Measurements from ENCODE around the gene TRPM8.
"Not testable (repeated sequence)": the region's sequence is repeated elsewhere in the genome, so short reads cannot be mapped to it uniquely, and the experiment has no call there.

The TRPM8 gene

GRCh38 chr2:233917116-233917515, at the start of gene TRPM8:
Gene TRPM8 (plus strand): TSS chr2:233917373. CDS start chr2:233926538, 9,165 bp downstream.
- Mint-ChIP-seq H3K27ac (no peak within 1 kb of the TSS), H3K4me3 (no peak within 1 kb of the TSS), H3K36me3 (ENCODE audit: low read depth) (no peaks in the 10 kb centered on the region), H3K27me3 (peaks cover 10% of the 10 kb centered on the region), H3K9me3 (no peaks in the 10 kb centered on the region), H3K4me1 (ENCODE audit: low read depth) (no peaks in the 10 kb centered on the region)
- intact Hi-C loops (cut with micrococcal nuclease), result no loop called here

GRCh38 chr2:233867993-233868532, 49.1 kb upstream of the TRPM8 start, which contains the start of gene MSL3B:
Gene MSL3B (minus strand): TSS chr2:233868386.
- peaks cover 13% of the 10 kb centered on the region for H3K4me1 Mint-ChIP-seq (ENCODE audit: low read depth)
- intact Hi-C loops (cut with micrococcal nuclease), result no loop called here
- peaks cover 16% of the 10 kb centered on the region for H3K36me3 Mint-ChIP-seq (ENCODE audit: low read depth)
- H3K9me3 Mint-ChIP-seq, result peaks cover 11% of the 10 kb centered on the region
- peak within 1 kb of the TSS; percentile 87 for H3K4me3 Mint-ChIP-seq
- H3K27ac Mint-ChIP-seq, result peak within 1 kb of the TSS; percentile 80
- peaks cover 20% of the 10 kb centered on the region for H3K27me3 Mint-ChIP-seq

- H3K4me1 Mint-ChIP-seq (ENCODE audit: low read depth), result peaks cover 13% of the 10 kb centered on the region
Measured at GRCh38 chr2:233871432-233871831, 45.7 kb upstream of the TRPM8 start.

GRCh38 chr2:233872125-233872524, 45.0 kb upstream of the TRPM8 start:
- H3K36me3 Mint-ChIP-seq (ENCODE audit: low read depth); H3K4me3 Mint-ChIP-seq; H3K9me3 Mint-ChIP-seq; intact Hi-C loops (cut with micrococcal nuclease); H3K27ac Mint-ChIP-seq: not testable (repeated sequence)
- H3K4me1 Mint-ChIP-seq (ENCODE audit: low read depth), result peaks cover 11% of the 10 kb centered on the region
- H3K27me3 Mint-ChIP-seq, result peaks cover 29% of the 10 kb centered on the region

More at GRCh38 chr2:233871432-233871831, 45.7 kb upstream of the TRPM8 start:
- intact Hi-C loops (cut with micrococcal nuclease), result no loop called here
- Mint-ChIP-seq H3K27me3 (peaks cover 29% of the 10 kb centered on the region), H3K36me3 (ENCODE audit: low read depth) (peaks cover 16% of the 10 kb centered on the region), H3K9me3 (peaks cover 11% of the 10 kb centered on the region), H3K27ac (no peak overlapping the region), H3K4me3 (no peak overlapping the region)

GRCh38 chr2:233882353-233882752, 34.8 kb upstream of the TRPM8 start:
- H3K36me3 Mint-ChIP-seq (ENCODE audit: low read depth), result no peaks in the 10 kb centered on the region
- H3K27me3 Mint-ChIP-seq, result peaks cover 9% of the 10 kb centered on the region
- no peaks in the 10 kb centered on the region for H3K4me1 Mint-ChIP-seq (ENCODE audit: low read depth)
- H3K9me3 Mint-ChIP-seq, result peaks cover 38% of the 10 kb centered on the region
- no peak overlapping the region for H3K4me3 Mint-ChIP-seq
- intact Hi-C loops (cut with micrococcal nuclease), result no loop called here
- no peak overlapping the region for H3K27ac Mint-ChIP-seq

- H3K27ac Mint-ChIP-seq, result no peak overlapping the region
Measured at GRCh38 chr2:233892793-233893192, 24.4 kb upstream of the TRPM8 start.

GRCh38 chr2:233896253-233896652, 20.9 kb upstream of the TRPM8 start:
- H3K4me1 Mint-ChIP-seq (ENCODE audit: low read depth); H3K9me3 Mint-ChIP-seq; H3K36me3 Mint-ChIP-seq (ENCODE audit: low read depth); intact Hi-C loops (cut with micrococcal nuclease); H3K27ac Mint-ChIP-seq; H3K4me3 Mint-ChIP-seq: not testable (repeated sequence)
- H3K27me3 Mint-ChIP-seq, result peaks cover 19% of the 10 kb centered on the region

More at GRCh38 chr2:233892793-233893192, 24.4 kb upstream of the TRPM8 start:
- no peaks in the 10 kb centered on the region for H3K4me1 Mint-ChIP-seq (ENCODE audit: low read depth)
- intact Hi-C loops (cut with micrococcal nuclease), result no loop called here
- H3K9me3 Mint-ChIP-seq, result no peaks in the 10 kb centered on the region
- H3K36me3 Mint-ChIP-seq (ENCODE audit: low read depth), result no peaks in the 10 kb centered on the region
- H3K4me3 Mint-ChIP-seq, result no peak overlapping the region
- peaks cover 12% of the 10 kb centered on the region for H3K27me3 Mint-ChIP-seq

- H3K4me3 Mint-ChIP-seq, result no peak overlapping the region
- H3K4me1 Mint-ChIP-seq (ENCODE audit: low read depth), result no peaks in the 10 kb centered on the region
- H3K36me3 Mint-ChIP-seq (ENCODE audit: low read depth), result no peaks in the 10 kb centered on the region
- no peak overlapping the region for H3K27ac Mint-ChIP-seq
- H3K9me3 Mint-ChIP-seq, result no peaks in the 10 kb centered on the region
- peaks cover 12% of the 10 kb centered on the region for H3K27me3 Mint-ChIP-seq
- intact Hi-C loops (cut with micrococcal nuclease), result no loop called here
Measured at GRCh38 chr2:233901367-233901766, 15.8 kb upstream of the TRPM8 start.

GRCh38 chr2:233901884-233902283, 15.3 kb upstream of the TRPM8 start:
- intact Hi-C loops (cut with micrococcal nuclease), result no loop called here
- no peak overlapping the region for H3K4me3 Mint-ChIP-seq
- no peaks in the 10 kb centered on the region for H3K36me3 Mint-ChIP-seq (ENCODE audit: low read depth)
- H3K27ac Mint-ChIP-seq, result no peak overlapping the region
- no peaks in the 10 kb centered on the region for H3K4me1 Mint-ChIP-seq (ENCODE audit: low read depth)
- H3K27me3 Mint-ChIP-seq, result peaks cover 10% of the 10 kb centered on the region
- H3K9me3 Mint-ChIP-seq, result no peaks in the 10 kb centered on the region

- no peaks in the 10 kb centered on the region for H3K36me3 Mint-ChIP-seq (ENCODE audit: low read depth)
- intact Hi-C loops (cut with micrococcal nuclease), result no loop called here
- H3K9me3 Mint-ChIP-seq, result no peaks in the 10 kb centered on the region
- H3K4me1 Mint-ChIP-seq (ENCODE audit: low read depth), result no peaks in the 10 kb centered on the region
- H3K27me3 Mint-ChIP-seq, result peaks cover 2% of the 10 kb centered on the region
- no peak overlapping the region for H3K4me3 Mint-ChIP-seq
- H3K27ac Mint-ChIP-seq, result no peak overlapping the region
Measured at GRCh38 chr2:233905945-233906344, 11.2 kb upstream of the TRPM8 start.

GRCh38 chr2:233907627-233908026, 9.5 kb upstream of the TRPM8 start:
- intact Hi-C loops (cut with micrococcal nuclease), result no loop called here
- no peaks in the 10 kb centered on the region for H3K4me1 Mint-ChIP-seq (ENCODE audit: low read depth)
- no peaks in the 10 kb centered on the region for H3K36me3 Mint-ChIP-seq (ENCODE audit: low read depth)
- H3K27me3 Mint-ChIP-seq, result no peaks in the 10 kb centered on the region
- no peaks in the 10 kb centered on the region for H3K9me3 Mint-ChIP-seq
- no peak overlapping the region for H3K4me3 Mint-ChIP-seq
- H3K27ac Mint-ChIP-seq, result no peak overlapping the region

- H3K27me3 Mint-ChIP-seq, result peaks cover 9% of the 10 kb centered on the region
- H3K4me3 Mint-ChIP-seq, result no peak overlapping the region
- intact Hi-C loops (cut with micrococcal nuclease), result no loop called here
- H3K4me1 Mint-ChIP-seq (ENCODE audit: low read depth), result no peaks in the 10 kb centered on the region
- no peak overlapping the region for H3K27ac Mint-ChIP-seq
- H3K9me3 Mint-ChIP-seq, result no peaks in the 10 kb centered on the region
- H3K36me3 Mint-ChIP-seq (ENCODE audit: low read depth), result no peaks in the 10 kb centered on the region
Measured at GRCh38 chr2:233912691-233913423, 4.3 kb upstream of the TRPM8 start.

- Mint-ChIP-seq H3K36me3 (ENCODE audit: low read depth) (no peaks in the 10 kb centered on the region), H3K27ac (no peak overlapping the region), H3K27me3 (peaks cover 10% of the 10 kb centered on the region), H3K4me1 (ENCODE audit: low read depth) (no peaks in the 10 kb centered on the region), H3K4me3 (no peak overlapping the region), H3K9me3 (no peaks in the 10 kb centered on the region)
- intact Hi-C loops (cut with micrococcal nuclease), result no loop called here
Measured at GRCh38 chr2:233915128-233915527, 2.0 kb upstream of the TRPM8 start.

- no peaks in the 10 kb centered on the region for H3K9me3 Mint-ChIP-seq
- intact Hi-C loops (cut with micrococcal nuclease), result no loop called here
- H3K36me3 Mint-ChIP-seq (ENCODE audit: low read depth), result no peaks in the 10 kb centered on the region
- H3K27me3 Mint-ChIP-seq, result peaks cover 9% of the 10 kb centered on the region
- H3K4me1 Mint-ChIP-seq (ENCODE audit: low read depth), result no peaks in the 10 kb centered on the region
- no peak overlapping the region for H3K4me3 Mint-ChIP-seq
- no peak overlapping the region for H3K27ac Mint-ChIP-seq
Measured at GRCh38 chr2:233919319-233919718, 2.1 kb downstream of the TRPM8 start.

GRCh38 chr2:233919938-233920337, 2.8 kb downstream of the TRPM8 start:
- Mint-ChIP-seq H3K4me3 (no peak overlapping the region), H3K27ac (no peak overlapping the region), H3K4me1 (ENCODE audit: low read depth) (no peaks in the 10 kb centered on the region), H3K27me3 (peaks cover 9% of the 10 kb centered on the region), H3K9me3 (no peaks in the 10 kb centered on the region), H3K36me3 (ENCODE audit: low read depth) (no peaks in the 10 kb centered on the region)
- intact Hi-C loops (cut with micrococcal nuclease), result no loop called here

All from dendritic cell treated with granulocyte-macrophage colony-stimulating factor and Interleukin-4, amounts not matched to agents 40 ng/mL and 50 ng/mL, for 4 days (primary cell).